Epithelial cell of esophagus (primary cell): ENCODE results near the gene IRF2.

Experiments used
- DNase-seq: peaks from one replicate; pipeline ENCODE4 v3.0.0; 2010; ENCODE audit warnings: low read depth
- H3K4me3 ChIP-seq: 2 replicates; pipeline ENCODE4 v1.5.1; 2011; ENCODE audit warnings: mild to moderate bottlenecking, low read length, control low read depth
- TF ChIP-seq, protein P1 (sequence below): IDR thresholded peaks from 2 replicates; pipeline ENCODE4 v1.5.1; 2011; ENCODE audit warnings: low read depth, mild to moderate bottlenecking, low read length, control low read depth, inconsistent platforms; ENCODE audit not compliant: insufficient read depth; ENCODE audit errors: missing control alignments

IRF2 gene

DNA sequence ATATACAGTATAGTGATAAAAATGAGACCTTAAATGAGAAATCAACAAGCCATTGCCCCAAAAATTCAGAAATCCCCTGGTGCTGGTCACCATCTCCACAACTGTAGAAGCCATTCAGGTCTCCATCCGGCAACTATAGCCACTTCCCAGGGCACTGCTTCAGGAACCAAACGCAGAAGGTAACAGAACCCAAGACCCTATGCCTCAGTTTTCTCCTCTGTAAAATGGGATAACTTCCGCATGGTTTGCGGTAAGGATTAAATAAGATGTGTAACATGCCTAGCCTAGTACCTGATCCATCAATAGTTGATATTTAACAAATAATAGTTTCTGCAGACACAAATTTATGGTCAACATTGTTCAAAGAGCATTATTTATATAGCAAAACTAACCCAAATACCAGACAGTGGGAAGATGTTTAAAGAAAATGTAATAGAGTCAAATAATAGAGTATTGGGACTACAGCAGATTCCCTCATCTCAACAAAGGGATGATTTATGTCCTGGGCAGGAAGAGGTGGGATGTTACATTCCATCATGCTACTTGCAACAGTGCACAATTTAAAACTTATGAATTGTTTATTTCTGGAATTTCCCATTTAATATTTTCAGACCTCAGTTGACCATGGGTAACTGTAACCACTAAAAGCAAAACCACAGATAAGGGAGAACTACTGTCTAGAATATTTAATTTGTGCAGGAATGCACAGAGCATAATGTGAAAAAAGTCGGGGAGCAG is 30.0 kb downstream of the IRF2 start:
- H3K4me3 ChIP-seq = no peak overlapping the region

DNA sequence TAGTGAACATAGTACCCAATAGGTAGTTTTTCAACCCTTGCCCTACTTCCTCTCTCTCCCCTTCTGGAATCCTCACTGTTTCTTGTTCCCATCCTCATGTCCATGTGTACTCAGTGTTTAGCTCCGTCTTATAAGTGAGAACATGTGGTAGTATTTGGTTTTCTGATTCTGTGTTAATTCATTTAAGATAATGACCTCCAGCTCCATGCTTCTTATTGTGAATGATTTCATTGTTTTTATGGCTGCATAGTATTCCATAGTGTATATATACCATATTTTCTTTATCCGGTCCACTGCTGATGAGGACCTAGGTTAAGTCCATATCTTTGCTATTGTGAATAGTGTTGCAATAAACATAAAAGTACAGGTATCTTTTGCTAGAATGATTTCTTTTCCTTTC is 31.0 kb downstream of the IRF2 start:
- no peak for DNase-seq
- no peak overlapping the region for H3K4me3 ChIP-seq
- TF ChIP-seq, protein P1, sequence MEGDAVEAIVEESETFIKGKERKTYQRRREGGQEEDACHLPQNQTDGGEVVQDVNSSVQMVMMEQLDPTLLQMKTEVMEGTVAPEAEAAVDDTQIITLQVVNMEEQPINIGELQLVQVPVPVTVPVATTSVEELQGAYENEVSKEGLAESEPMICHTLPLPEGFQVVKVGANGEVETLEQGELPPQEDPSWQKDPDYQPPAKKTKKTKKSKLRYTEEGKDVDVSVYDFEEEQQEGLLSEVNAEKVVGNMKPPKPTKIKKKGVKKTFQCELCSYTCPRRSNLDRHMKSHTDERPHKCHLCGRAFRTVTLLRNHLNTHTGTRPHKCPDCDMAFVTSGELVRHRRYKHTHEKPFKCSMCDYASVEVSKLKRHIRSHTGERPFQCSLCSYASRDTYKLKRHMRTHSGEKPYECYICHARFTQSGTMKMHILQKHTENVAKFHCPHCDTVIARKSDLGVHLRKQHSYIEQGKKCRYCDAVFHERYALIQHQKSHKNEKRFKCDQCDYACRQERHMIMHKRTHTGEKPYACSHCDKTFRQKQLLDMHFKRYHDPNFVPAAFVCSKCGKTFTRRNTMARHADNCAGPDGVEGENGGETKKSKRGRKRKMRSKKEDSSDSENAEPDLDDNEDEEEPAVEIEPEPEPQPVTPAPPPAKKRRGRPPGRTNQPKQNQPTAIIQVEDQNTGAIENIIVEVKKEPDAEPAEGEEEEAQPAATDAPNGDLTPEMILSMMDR = no peak

More for the DNA sequence above, 30.0 kb downstream of the IRF2 start:
- DNase-seq = no peak
- TF ChIP-seq, protein P1 = no peak

DNA sequence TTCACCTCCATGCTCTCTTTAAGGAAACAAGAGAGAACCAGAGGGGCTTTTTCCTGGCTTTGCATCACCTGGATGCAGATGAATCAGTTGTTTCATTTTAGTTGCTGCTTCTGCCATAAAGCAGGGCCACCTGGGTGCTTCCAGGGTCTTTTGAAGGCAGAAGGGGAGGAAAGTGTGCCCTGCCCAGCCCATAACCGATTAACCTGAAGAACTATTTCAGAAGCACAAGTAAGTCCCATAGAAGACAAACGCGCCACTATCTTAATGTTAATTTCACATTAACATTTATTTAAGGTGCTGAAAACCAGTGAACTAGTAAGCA is 32.1 kb downstream of the IRF2 start:
- DNase-seq = no peak
- TF ChIP-seq, protein P1 = no peak
- no peak overlapping the region for H3K4me3 ChIP-seq

DNA sequence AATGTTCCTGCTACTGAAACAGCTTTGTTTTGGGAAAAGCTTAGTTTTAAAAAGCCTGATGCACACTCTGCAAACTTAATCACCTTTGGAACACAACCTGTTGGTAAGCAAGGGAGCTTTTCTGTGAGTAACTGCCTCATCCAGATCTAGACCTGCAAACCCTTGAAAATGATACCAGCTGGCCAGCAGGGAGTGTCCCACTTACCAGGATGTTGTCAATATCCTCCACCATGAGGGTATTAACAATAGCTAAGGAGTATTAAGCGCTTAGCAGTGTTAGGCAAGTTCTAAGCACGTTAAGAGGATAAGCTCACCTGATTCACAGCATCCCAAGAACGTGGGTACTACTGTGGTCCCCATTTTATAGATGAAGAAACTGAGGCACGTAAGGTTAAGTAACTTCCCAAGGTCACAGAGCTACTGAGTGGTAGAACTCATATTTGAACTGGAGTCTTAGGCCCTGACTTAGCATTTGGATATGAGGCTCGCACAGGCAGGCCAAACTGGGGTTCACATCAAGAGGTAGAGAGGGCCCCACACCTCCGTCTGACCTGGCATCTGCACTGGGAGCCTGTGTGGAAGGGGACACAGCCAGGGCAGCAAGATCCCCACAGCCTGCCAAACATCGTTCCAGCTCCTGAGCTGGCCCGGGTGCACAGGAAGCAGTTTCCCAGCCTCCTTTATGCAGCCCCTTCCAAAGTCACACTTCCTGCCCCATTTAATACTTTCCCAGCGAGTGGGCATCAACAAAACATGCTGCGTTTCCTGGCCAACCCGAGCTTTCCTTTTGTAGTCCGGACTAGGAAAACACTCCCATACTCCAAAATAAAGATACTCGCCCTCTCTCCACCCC is 32.7 kb downstream of the IRF2 start:
- H3K4me3 ChIP-seq = no peak overlapping the region
- TF ChIP-seq, protein P1 = no peak
- no peak for DNase-seq

DNA sequence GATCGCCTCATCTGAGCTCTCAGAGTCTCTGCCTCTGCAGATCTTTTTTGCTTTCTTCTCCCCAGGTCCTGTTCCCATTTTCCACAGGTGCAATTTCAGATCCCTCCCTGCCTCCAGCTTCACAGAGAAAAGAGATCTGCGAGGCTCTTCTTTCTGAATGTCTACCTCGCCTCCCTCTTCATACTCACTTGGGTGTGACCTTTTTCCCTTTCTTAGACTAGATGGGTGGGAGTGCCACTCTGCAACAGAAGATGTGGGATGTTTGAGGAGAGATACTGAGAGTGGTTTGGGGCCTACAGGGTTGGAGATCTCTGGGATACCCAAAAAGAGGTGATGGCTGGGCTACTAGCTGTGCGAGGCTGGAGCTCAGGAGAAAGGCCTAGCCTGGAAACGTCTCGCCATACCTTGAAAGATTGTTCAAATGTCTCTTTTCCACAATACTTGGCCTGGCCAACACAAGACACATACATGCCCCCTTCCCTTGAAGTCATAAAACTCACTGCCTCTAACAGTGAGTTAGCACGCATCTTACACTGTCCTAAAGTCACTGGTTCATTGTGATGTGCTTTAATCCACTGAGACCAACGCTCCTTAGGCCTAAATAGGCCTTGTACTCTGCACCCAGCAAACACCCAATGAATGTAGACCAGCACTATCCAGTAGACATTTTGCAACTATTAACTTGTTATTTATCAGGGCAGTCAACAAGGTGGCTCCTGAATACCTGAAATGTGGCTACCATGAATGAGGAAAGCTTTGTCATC is 33.6 kb downstream of the IRF2 start:
- no peak overlapping the region for H3K4me3 ChIP-seq
- TF ChIP-seq, protein P1 = no peak
- no peak for DNase-seq

DNA sequence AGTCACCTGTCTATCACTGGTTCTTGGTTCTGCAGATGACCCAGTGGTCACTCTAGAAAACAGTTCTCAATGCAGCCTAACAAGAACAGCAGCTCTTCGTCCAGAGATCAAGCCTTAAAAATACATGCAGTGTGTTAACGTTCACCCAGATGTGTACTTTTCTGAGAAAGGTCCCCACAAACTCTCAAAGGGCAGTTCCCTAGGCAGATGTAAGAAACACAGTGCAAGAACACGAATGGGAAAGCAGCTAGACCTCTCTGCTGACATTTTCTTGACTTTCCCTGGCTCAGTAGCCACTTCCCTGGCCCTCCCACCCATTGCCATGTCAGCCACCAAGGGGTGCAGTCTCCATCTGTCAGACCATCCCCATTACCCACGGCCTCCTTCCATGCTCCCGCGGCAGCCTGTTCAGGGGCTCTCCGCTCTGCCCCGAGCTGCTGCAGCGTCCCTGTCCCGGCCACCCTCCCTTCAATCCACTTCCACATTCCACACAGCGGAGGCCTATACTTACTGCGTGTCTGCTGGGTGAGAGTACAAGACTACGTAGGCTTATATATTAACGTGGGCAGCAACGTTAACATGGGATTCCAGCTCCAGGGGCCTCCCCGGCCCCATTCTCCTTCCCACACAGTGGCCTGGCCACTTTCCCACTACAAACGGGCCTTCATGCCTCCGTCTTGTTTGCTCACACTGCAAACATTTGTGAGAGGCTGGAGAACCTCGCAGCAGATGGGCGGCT is 34.3 kb downstream of the IRF2 start:
- no peak for DNase-seq

More for the DNA sequence above, 34.3 kb downstream of the IRF2 start:
- TF ChIP-seq, protein P1 = no peak
- H3K4me3 ChIP-seq = no peak overlapping the region
